CD4-positive, alpha-beta T cell treated with Interferon alpha-2 for 1 hour (primary cell): ENCODE data around the gene ELAVL4.

Source experiments
- DNase-seq, 2 donors: peaks; one replicate each; pipeline ENCODE4 v3.0.0-alpha.2; 2020 to 2022

Gene ELAVL4

GRCh38 chr1:50181027-50181663 is 72.4 kb downstream of the ELAVL4 start:
- DNase-seq, result no peak

GRCh38 chr1:50183378-50184133 is 74.8 kb downstream of the ELAVL4 start:
- no peak for DNase-seq

GRCh38 chr1:50189369-50189768 is 80.6 kb downstream of the ELAVL4 start:
- DNase-seq, result no peak

- DNase-seq, result no peak
These were observed 84.3 kb downstream of the ELAVL4 start for GRCh38 chr1:50193002-50193401.

- no peak for DNase-seq
These were observed 86.5 kb downstream of the ELAVL4 start for GRCh38 chr1:50195205-50195604.

GRCh38 chr1:50196081-50196480 is 87.4 kb downstream of the ELAVL4 start:
- DNase-seq, result no peak

- no peak for DNase-seq
These were observed 88.5 kb downstream of the ELAVL4 start for GRCh38 chr1:50197216-50197615.

GRCh38 chr1:50208315-50208714 is 99.6 kb downstream of the ELAVL4 start:
- no peak for DNase-seq

- no peak for DNase-seq
These were observed 100.0 kb downstream of the ELAVL4 start for GRCh38 chr1:50208756-50209155.

- DNase-seq, result no peak
These were observed 101.0 kb downstream of the ELAVL4 start for GRCh38 chr1:50209749-50210148.

- no peak for DNase-seq
These were observed 104.8 kb downstream of the ELAVL4 start for GRCh38 chr1:50213505-50213904.

- no peak for DNase-seq
These were observed 106.0 kb downstream of the ELAVL4 start for GRCh38 chr1:50214717-50215116.

GRCh38 chr1:50218344-50219120 is 109.8 kb downstream of the ELAVL4 start:
- no peak for DNase-seq

GRCh38 chr1:50228871-50229384 is 120.2 kb downstream of the ELAVL4 start:
- DNase-seq, result no peak

- DNase-seq, result no peak
These were observed 122.5 kb downstream of the ELAVL4 start for GRCh38 chr1:50231209-50231608.

GRCh38 chr1:50232336-50232735 is 123.6 kb downstream of the ELAVL4 start:
- DNase-seq, result no peak

GRCh38 chr1:50236656-50237055 is 127.9 kb downstream of the ELAVL4 start:
- no peak for DNase-seq

GRCh38 chr1:50237056-50237455 is 128.3 kb downstream of the ELAVL4 start:
- DNase-seq, result no peak

- DNase-seq, result no peak
These were observed 135.2 kb downstream of the ELAVL4 start for GRCh38 chr1:50243939-50244338.

GRCh38 chr1:50246869-50247268 is 138.1 kb downstream of the ELAVL4 start:
- DNase-seq, result no peak

GRCh38 chr1:50251702-50252101 is 143.0 kb downstream of the ELAVL4 start:
- DNase-seq, result no peak

- no peak for DNase-seq
These were observed 143.5 kb downstream of the ELAVL4 start for GRCh38 chr1:50252196-50252595.
